Stimulated activated CD8-positive, alpha-beta memory T cell treated with anti-CD3 and anti-CD28 coated beads, Interleukin-12 subunit alpha, Interleukin-12 subunit beta, amount 100 ng/mL, for 24 hours (primary cell): ENCODE measurements around the gene ACACB.

Experiments used
- DNase-seq: peaks from one replicate; pipeline ENCODE4 v3.0.0-alpha.2; 2020; ENCODE audit errors: extremely low read depth

Gene ACACB

DNA sequence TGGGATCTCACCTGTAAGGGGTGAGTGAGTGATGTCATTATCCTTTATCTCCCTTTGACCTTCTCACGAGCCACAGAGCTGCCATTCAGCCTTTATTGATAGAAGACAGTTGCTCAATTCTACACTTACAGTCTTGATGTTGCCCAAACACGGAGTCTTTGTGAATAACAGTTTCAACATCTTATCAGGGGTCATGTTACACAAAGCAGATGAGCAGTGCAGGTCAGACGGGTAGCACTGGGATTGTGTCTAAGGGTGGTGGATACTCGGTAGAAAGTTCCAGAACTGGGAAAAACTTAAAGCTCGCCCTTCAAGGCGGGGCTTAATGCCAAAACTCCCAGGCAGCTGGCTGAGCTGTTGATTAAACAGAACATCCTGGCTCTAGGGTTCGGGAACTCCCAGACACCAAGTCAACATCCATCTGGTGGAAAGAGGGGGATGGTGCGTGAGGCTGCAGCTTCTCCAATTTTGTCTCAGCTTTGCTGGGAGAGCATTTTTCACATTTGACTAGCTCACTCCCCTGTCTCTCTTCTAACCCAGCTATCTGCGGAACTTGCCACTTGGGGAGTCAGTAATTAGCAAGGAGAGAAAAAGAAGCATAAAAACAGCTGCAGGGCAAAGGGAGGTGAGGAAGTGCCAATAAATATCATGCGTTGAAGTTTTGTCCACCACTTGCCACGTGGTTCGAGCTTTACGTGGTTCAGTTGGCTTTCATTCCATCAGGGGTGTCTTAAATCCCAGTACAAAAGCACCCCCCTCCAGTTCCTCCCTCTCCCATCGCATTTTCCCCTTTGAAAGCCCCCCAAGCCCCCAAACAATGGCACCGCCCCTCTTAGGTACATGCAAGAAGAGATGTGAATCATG lies 161.7 kb downstream of the ACACB start:
- no peak for DNase-seq

DNA sequence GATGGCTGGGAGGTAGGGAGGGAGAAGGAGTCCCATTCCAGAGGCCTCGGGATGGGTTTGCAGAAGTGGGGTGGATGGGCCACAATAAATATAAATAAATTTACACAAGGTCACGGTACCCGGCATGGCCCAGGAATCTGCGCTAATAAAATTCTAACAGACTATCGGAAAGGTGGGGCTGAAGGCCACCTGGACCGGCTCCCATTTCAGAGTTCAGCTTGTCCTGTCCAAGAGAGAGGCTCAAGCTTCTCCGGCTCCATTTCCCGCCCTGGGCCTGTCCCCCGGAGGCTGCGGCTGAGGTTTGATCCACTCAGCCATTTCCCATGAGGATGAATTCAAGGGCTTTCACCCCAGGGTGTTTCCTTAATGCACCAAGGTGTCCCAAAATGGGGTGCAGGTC lies 162.5 kb downstream of the ACACB start:
- DNase-seq = no peak

DNA sequence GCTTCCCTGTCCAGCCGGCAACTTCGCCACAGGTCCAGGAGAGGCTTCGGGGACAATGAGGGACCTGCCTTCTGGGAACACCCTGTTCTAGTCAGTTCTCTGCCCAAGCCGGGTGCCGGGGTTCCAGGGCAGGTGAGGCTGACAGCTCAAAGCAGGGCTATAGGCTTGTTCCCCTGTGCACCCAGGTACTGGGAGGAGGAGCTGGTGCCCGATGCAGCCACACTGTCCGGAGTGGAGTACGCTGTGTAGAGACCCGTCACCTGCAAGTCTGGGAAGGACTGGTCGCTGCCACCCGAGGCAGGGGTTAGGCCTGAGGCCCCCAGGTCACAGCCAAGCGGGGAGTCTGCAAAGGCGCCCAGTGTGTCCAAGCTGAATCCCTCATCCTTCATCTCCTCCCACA lies 163.1 kb downstream of the ACACB start:
- no peak for DNase-seq

- DNase-seq = no peak
Observed at GRCh38 chr12:109281452-109281851, 165.1 kb downstream of the ACACB start.

DNA sequence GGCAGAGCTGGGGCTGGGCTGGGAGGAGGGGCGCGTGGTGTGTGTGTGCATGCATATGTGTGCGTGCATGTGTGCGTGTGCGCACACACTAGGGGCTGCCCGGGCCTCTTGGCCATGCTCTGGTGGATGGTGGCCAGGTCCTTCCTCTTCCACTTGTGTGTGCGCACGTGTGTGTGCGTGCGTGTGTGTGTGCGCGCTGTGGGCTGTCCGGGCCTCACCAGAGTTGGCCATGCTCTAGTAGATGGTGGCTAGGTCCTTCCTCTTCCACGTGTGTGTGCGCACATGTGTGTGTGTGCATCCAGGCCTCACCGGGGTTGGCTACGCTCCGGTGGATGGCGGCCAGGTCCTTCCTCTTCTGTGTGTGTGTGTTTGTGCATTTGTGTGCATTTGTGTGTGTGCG lies 168.0 kb downstream of the ACACB start:
- no peak for DNase-seq

- no peak for DNase-seq
Observed at GRCh38 chr12:109286252-109286651, 169.9 kb downstream of the ACACB start.

DNA sequence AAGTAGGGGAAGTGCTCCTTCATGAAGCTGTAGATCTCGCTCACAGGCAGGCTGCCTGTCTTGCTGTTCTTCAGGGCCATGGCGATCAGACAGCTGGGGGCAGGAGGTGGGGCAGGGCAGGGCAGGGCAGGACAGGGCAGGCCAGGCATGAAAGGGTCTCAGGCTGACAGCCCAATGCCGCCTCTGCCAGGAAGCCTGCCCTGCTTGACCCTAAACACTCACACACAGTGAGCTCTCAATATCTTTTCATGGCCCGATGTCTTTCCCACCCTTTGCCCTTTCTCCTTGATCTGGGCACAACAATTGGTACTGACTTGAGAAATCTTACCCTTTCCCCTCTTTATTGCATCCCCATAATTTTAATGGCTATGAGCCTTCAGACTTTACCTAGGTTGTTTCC lies 170.3 kb downstream of the ACACB start:
- DNase-seq = no peak

- no peak for DNase-seq
Observed at GRCh38 chr12:109287181-109287580, 170.8 kb downstream of the ACACB start.

GRCh38 chr12:109287811-109288469 lies 171.6 kb downstream of the ACACB start:
- DNase-seq = no peak

GRCh38 chr12:109288571-109288970 lies 172.2 kb downstream of the ACACB start:
- no peak for DNase-seq

DNA sequence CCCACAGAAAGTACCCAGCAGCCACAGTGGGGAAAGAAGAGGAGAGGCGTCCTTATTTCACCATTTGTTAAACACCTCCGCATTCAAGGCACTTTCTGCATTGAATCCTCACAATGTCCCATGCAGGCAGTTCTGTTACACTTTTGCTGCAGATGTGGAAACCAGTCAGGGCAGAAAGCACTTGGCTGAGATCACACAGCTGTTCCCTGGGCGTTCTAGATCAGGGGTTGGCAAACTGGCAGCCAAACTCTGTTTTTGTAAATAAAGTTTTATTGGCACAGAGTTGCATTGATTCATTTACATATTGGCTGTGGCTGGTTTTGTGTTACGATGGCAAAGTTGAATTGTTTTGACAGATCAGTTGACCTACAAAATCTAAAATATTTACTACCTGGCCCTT lies 172.6 kb downstream of the ACACB start:
- DNase-seq = no peak

DNA sequence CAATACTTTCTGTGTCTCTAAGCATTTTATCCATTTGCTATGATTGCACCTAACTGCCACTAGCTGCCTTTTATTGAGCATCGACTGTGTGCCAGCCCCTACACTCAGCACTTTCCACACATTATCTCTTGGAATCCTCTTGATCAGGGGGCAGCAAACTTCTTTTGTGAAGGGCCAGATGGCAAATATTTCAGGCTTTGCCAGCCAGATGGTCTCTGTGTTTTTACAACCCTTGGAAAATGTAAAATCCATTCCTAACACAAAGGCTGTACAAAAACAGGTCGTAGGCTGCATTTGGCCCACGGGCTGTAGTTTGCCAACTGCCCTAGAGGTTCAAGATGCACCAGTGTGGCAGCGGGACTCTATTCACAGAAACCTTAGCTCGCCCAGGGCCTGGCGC lies 173.2 kb downstream of the ACACB start:
- DNase-seq = no peak

GRCh38 chr12:109290061-109290460 lies 173.7 kb downstream of the ACACB start:
- DNase-seq = no peak

GRCh38 chr12:109291117-109291516 lies 174.7 kb downstream of the ACACB start:
- no peak for DNase-seq

GRCh38 chr12:109291521-109292341 lies 175.3 kb downstream of the ACACB start:
- DNase-seq = no peak

- DNase-seq = no peak
Observed at GRCh38 chr12:109292342-109292711, 175.9 kb downstream of the ACACB start.

GRCh38 chr12:109293106-109293505 lies 176.7 kb downstream of the ACACB start:
- no peak for DNase-seq

DNA sequence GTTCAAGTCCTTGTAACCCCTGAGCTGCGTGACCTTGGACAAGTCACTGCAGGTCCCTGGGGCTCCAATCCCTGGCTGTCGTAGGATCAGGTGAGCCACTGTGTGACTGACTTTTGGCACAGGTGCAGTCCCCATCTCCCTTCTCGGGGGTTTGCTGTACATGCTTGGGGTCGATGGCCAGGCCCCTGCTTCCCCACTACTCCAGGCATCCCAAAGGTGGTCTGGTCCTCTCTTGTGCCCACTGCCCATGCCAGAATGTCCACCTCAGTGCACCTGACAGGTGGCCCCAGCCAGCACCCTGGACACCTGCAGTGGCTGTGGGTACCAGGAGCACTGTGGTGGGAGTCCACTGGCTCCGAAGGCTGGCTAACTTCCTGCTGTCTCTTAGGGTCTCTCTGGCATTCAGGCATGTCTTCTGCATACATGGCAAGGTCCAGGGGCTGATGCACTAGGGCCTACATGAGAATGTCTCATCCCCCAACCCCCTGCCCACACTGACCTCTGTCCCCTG lies 178.0 kb downstream of the ACACB start:
- DNase-seq = no peak

DNA sequence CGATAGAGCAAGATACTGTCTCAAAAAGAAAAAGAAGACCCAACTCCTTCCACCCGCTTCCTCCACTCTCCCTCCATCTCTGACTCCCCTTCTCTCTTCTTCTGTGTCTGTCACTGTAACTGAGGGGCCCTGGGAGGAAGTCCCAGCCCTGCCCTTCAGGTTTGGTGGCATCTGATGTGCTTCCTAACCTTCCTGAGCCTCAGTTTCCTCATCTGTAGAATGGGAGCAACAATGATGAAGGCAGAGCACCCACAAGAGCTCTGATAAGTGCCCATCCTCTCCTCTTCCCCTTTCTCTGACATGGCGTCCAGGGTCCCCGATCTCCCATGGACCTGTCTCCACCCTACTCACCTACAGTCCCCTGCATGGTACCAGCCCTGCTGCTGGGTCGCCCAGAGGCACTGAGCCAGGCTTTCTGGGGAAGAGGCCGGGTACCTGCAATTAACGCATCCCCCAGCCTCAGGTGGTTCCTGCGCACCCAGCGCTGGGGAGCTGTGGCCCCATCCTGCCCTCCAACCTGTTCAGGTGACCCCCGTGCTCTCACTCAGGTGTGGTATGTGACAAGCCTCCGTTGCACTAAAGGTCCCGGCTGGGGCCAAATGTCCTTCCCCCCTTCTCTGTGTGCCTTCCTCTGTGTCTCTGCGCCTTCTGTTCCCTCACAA lies 179.5 kb downstream of the ACACB start:
- DNase-seq = no peak

- DNase-seq = no peak
Observed at GRCh38 chr12:109296431-109296830, 180.0 kb downstream of the ACACB start.

- no peak for DNase-seq
Observed at GRCh38 chr12:109299849-109300248, 183.5 kb downstream of the ACACB start.

GRCh38 chr12:109301643-109302168 lies 185.3 kb downstream of the ACACB start:
- DNase-seq = no peak
